Vagina (tissue), 2 donors: ENCODE measurements around the gene LRFN3.

ENCODE experiments used
- POLR2A ChIP-seq, 2 donors: fragments of 450-650 bp; IDR thresholded peaks; one replicate each; pipeline ENCODE4 v1.6.1; 2017; ENCODE audit warnings: antibody characterized with exemption in 2 of 2, mild to moderate bottlenecking in 2 of 2, moderate library complexity in 2 of 2
- POLR2AphosphoS5 ChIP-seq, 2 donors: sonication (generic); formaldehyde crosslinking; IDR thresholded peaks; one replicate each; pipeline ENCODE4 v1.9.0; 2017; ENCODE audit warnings: antibody characterized with exemption in 2 of 2, mild to moderate bottlenecking in 2 of 2, low read depth in 1 of 2; ENCODE audit not compliant: insufficient read depth in 1 of 2
- TF ChIP-seq, protein P1 (sequence below), 3 experiments: fragments of 450-650 bp in 2 of 3; fragments of 200-600 bp in 1 of 3; sonication (generic) in 1 of 3; IDR thresholded peaks; one replicate each; pipeline ENCODE4 v1.5.1; 2017 to 2019; ENCODE audit warnings: antibody characterized with exemption in 3 of 3, mild to moderate bottlenecking in 2 of 3, moderate library complexity in 2 of 3

DNA sequence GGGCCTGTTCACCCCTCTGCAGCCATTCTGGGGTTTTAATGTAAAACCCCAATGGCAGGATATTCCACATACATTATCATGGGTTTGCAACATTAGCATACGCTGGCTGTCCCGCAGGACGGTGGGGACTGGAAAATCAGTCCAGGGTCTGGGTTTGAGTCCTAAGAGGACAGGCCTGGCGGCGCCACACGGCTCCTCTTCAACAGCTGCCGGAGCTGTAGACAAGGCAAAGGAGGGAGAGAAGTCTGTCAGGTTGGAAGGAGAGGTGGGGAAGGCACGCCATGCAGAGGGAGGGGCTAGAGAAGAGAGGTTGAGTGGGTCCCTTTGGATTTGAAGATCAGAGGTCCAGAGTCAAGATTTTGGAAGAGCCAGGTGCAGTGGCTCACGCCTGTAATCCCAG is 47.8 kb upstream of the LRFN3 start:
- TF ChIP-seq POLR2AphosphoS5 (IDR thresholded peaks at IDR 0.05; ENCODE audit: insufficient read depth in 1 of 2, low read depth in 1 of 2) (no peak), POLR2A (IDR thresholded peaks at IDR 0.05) (no peak)
- TF ChIP-seq, protein P1, sequence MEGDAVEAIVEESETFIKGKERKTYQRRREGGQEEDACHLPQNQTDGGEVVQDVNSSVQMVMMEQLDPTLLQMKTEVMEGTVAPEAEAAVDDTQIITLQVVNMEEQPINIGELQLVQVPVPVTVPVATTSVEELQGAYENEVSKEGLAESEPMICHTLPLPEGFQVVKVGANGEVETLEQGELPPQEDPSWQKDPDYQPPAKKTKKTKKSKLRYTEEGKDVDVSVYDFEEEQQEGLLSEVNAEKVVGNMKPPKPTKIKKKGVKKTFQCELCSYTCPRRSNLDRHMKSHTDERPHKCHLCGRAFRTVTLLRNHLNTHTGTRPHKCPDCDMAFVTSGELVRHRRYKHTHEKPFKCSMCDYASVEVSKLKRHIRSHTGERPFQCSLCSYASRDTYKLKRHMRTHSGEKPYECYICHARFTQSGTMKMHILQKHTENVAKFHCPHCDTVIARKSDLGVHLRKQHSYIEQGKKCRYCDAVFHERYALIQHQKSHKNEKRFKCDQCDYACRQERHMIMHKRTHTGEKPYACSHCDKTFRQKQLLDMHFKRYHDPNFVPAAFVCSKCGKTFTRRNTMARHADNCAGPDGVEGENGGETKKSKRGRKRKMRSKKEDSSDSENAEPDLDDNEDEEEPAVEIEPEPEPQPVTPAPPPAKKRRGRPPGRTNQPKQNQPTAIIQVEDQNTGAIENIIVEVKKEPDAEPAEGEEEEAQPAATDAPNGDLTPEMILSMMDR (IDR thresholded peaks at IDR 0.05) = no peak
